ENCODE measurements around the gene ABCC3.

The ABCC3 gene

GRCh38 chr17:50609380-50610074 lies 25.2 kb upstream of the ABCC3 start:
- H3K27me3 ChIP-seq, result no peaks in the 10 kb centered on the region
- no peak for DNase-seq
- H3K4me1 ChIP-seq, result peaks cover 6% of the 10 kb centered on the region
- H3K9me3 ChIP-seq, result no peaks in the 10 kb centered on the region
- H3K4me3 ChIP-seq (ENCODE audit: low read depth, low read length), result no peak overlapping the region
- H3K36me3 ChIP-seq, result no peaks in the 10 kb centered on the region
- no peak for TF ChIP-seq CTCF (IDR thresholded peaks at IDR 0.05; ENCODE audit: low read depth, low read length)

- H3K4me1 ChIP-seq, result no peaks in the 10 kb centered on the region
- no peaks in the 10 kb centered on the region for H3K9me3 ChIP-seq
- no peak overlapping the region for H3K4me3 ChIP-seq (ENCODE audit: low read depth, low read length)
- no peak for DNase-seq
- H3K36me3 ChIP-seq, result no peaks in the 10 kb centered on the region
- TF ChIP-seq CTCF (IDR thresholded peaks at IDR 0.05; ENCODE audit: low read depth, low read length), result no peak
- H3K27me3 ChIP-seq, result no peaks in the 10 kb centered on the region
These were observed 23.0 kb upstream of the ABCC3 start for GRCh38 chr17:50611634-50612033.

- H3K4me1 ChIP-seq, result no peaks in the 10 kb centered on the region
- TF ChIP-seq CTCF (IDR thresholded peaks at IDR 0.05; ENCODE audit: low read depth, low read length), result no peak
- no peak for DNase-seq
These were observed 22.4 kb upstream of the ABCC3 start for GRCh38 chr17:50612281-50612680.

GRCh38 chr17:50613007-50613992 lies 21.4 kb upstream of the ABCC3 start:
- DNase-seq, result no peak
- Histone ChIP-seq H3K27me3 (no peaks in the 10 kb centered on the region), H3K36me3 (no peaks in the 10 kb centered on the region), H3K4me1 (no peaks in the 10 kb centered on the region), H3K4me3 (ENCODE audit: low read depth, low read length) (no peak overlapping the region), H3K9me3 (no peaks in the 10 kb centered on the region)
- TF ChIP-seq CTCF (IDR thresholded peaks at IDR 0.05; ENCODE audit: low read depth, low read length), result no peak

More at GRCh38 chr17:50612281-50612680, 22.4 kb upstream of the ABCC3 start:
- Histone ChIP-seq H3K4me3 (ENCODE audit: low read depth, low read length) (no peak overlapping the region), H3K36me3 (no peaks in the 10 kb centered on the region), H3K27me3 (no peaks in the 10 kb centered on the region), H3K9me3 (no peaks in the 10 kb centered on the region)

GRCh38 chr17:50614471-50615051 lies 20.1 kb upstream of the ABCC3 start:
- H3K4me3 ChIP-seq (ENCODE audit: low read depth, low read length), result no peak overlapping the region
- no peaks in the 10 kb centered on the region for H3K27me3 ChIP-seq
- no peaks in the 10 kb centered on the region for H3K36me3 ChIP-seq
- no peak for DNase-seq
- H3K9me3 ChIP-seq, result no peaks in the 10 kb centered on the region
- no peaks in the 10 kb centered on the region for H3K4me1 ChIP-seq
- no peak for TF ChIP-seq CTCF (IDR thresholded peaks at IDR 0.05; ENCODE audit: low read depth, low read length)
